A673 (cell line): ENCODE measurements around the gene PRSS22. TPM values are rescaled to one million over a fixed set of nuclear protein-coding genes. Genes with fewer than 3 reads are reported as not detected.

ENCODE experiments used
- BruUV-seq: library from RNA; stranded (reverse); fragments of 400-500 nt; replicated peaks from 2 replicates; lab custom pipeline; 2021; lab: Mats Ljungman, UMichigan
- CTCF ChIA-PET: fragments of 300-600 bp; sonication (Branson Sonifier 250); formaldehyde crosslinking; loops from one replicate; lab custom pipeline; 2022; ENCODE audit warnings: antibody characterized with exemption; lab: Charles Lee
- POLR2A ChIA-PET: fragments of 300-600 bp; sonication (Branson Sonifier 250); formaldehyde crosslinking; loops from one replicate; lab custom pipeline; 2022; ENCODE audit warnings: antibody characterized with exemption; ENCODE audit not compliant: low non-redundant PET; lab: Charles Lee
- DNase-seq: peaks from one replicate; pipeline ENCODE4 v3.0.0-alpha.2; 2015; ENCODE audit warnings: low spot score
- H3K27ac ChIP-seq: fragments of 200-600 bp; sonication (generic); 2 replicates; pipeline ENCODE4 v1.5.1; 2016; ENCODE audit warnings: mixed run types, low read depth, mild to moderate bottlenecking, mixed read lengths, antibody characterized with exemption, low read length; ENCODE audit not compliant: poor library complexity, severe bottlenecking
- H3K27me3 ChIP-seq: fragments of 200-600 bp; sonication (generic); replicated peaks from 2 replicates; pipeline ENCODE4 v1.6.1; 2017; ENCODE audit warnings: mixed run types, low read depth, mild to moderate bottlenecking, mixed read lengths, antibody characterized with exemption, low read length; ENCODE audit not compliant: insufficient read depth, poor library complexity
- H3K36me3 ChIP-seq: fragments of 200-600 bp; sonication (generic); 2 replicates; pipeline ENCODE4 v1.6.1; 2016; ENCODE audit warnings: mixed run types, mild to moderate bottlenecking, mixed read lengths, antibody characterized with exemption, low read length; ENCODE audit not compliant: insufficient read depth, poor library complexity, severe bottlenecking
- H3K4me1 ChIP-seq: fragments of 200-600 bp; sonication (generic); 2 replicates; pipeline ENCODE4 v1.6.1; 2017; ENCODE audit warnings: mixed run types, mild to moderate bottlenecking, mixed read lengths, antibody characterized with exemption, low read length; ENCODE audit not compliant: insufficient read depth, poor library complexity, severe bottlenecking
- H3K4me3 ChIP-seq: fragments of 200-600 bp; sonication (generic); 2 replicates; pipeline ENCODE4 v1.5.1; 2016; ENCODE audit warnings: low read depth, mixed run types, mild to moderate bottlenecking, mixed read lengths, low read length; ENCODE audit not compliant: poor library complexity, severe bottlenecking
- H3K9me3 ChIP-seq: fragments of 200-600 bp; sonication (generic); 2 replicates; pipeline ENCODE4 v1.6.1; 2016; ENCODE audit warnings: mixed run types, low read depth, mild to moderate bottlenecking, mixed read lengths, antibody characterized with exemption, low read length; ENCODE audit not compliant: poor library complexity, severe bottlenecking
- EZH2 ChIP-seq: fragments of 200-600 bp; sonication (generic); IDR thresholded peaks from 2 replicates; pipeline ENCODE4 v1.6.1; 2017; ENCODE audit warnings: borderline replicate concordance, low read depth, mild to moderate bottlenecking, mixed read lengths, antibody characterized with exemption, low read length; ENCODE audit not compliant: poor library complexity, severe bottlenecking
- intact Hi-C: fragments of 100-400 bp; cut with micrococcal nuclease; formaldehyde crosslinking; loops from one replicate; pipeline ENCODE4 v1.10.0; 2022; ENCODE audit not compliant: unreplicated experiment
- total RNA-seq: library from RNA; stranded (reverse); gene quantifications from 2 replicates; pipeline ENCODE4 v1.2.3, GENCODE V29; 2021
- TF ChIP-seq, protein P1 (sequence below): fragments of 300-800, 200-600 bp; sonication (generic); conservative IDR thresholded peaks from 2 replicates; pipeline ENCODE4 v1.5.1; 2017; ENCODE audit warnings: low read depth, mild to moderate bottlenecking, antibody characterized with exemption, low read length, moderate library complexity, mixed read lengths

The PRSS22 gene
- total RNA-seq, 1 experiment from 2014 or later: not detected

GRCh38 chr16:2829501-2830354, 28.2 kb downstream of the PRSS22 start, which contains the start of gene ZG16B:
TSS of gene ZG16B (plus strand) at chr16:2830303. CDS start at chr16:2830442, 139 bp downstream.
- intact Hi-C loops: no loop called here
- Histone ChIP-seq H3K4me3 (no peak within 1 kb of the TSS), H3K36me3 (no peaks in the 10 kb centered on the region), H3K9me3 (no peaks in the 10 kb centered on the region), H3K27me3 (no peaks in the 10 kb centered on the region), H3K27ac (no peak within 1 kb of the TSS), H3K4me1 (no peaks in the 10 kb centered on the region)
- ChIA-PET CTCF (no interaction called here), POLR2A (no interaction called here)
- BruUV-seq: no TSS peak
- TF ChIP-seq EZH2: no peak
- TF ChIP-seq, protein P1, sequence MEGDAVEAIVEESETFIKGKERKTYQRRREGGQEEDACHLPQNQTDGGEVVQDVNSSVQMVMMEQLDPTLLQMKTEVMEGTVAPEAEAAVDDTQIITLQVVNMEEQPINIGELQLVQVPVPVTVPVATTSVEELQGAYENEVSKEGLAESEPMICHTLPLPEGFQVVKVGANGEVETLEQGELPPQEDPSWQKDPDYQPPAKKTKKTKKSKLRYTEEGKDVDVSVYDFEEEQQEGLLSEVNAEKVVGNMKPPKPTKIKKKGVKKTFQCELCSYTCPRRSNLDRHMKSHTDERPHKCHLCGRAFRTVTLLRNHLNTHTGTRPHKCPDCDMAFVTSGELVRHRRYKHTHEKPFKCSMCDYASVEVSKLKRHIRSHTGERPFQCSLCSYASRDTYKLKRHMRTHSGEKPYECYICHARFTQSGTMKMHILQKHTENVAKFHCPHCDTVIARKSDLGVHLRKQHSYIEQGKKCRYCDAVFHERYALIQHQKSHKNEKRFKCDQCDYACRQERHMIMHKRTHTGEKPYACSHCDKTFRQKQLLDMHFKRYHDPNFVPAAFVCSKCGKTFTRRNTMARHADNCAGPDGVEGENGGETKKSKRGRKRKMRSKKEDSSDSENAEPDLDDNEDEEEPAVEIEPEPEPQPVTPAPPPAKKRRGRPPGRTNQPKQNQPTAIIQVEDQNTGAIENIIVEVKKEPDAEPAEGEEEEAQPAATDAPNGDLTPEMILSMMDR: no peak
- DNase-seq: no peak

- ChIA-PET CTCF (no interaction called here), POLR2A (no interaction called here)
- intact Hi-C loops: no loop called here
- H3K27me3 ChIP-seq: no peaks in the 10 kb centered on the region
- no peaks in the 10 kb centered on the region for H3K4me1 ChIP-seq
- no peak overlapping the region for H3K4me3 ChIP-seq
- H3K9me3 ChIP-seq: no peaks in the 10 kb centered on the region
- H3K27ac ChIP-seq: no peak overlapping the region
- TF ChIP-seq EZH2: no peak
- TF ChIP-seq, protein P1: no peak
- no peaks in the 10 kb centered on the region for H3K36me3 ChIP-seq
- DNase-seq: no peak
- BruUV-seq: no TSS peak
Observed at GRCh38 chr16:2828876-2829430, 29.0 kb downstream of the PRSS22 start.

DNA sequence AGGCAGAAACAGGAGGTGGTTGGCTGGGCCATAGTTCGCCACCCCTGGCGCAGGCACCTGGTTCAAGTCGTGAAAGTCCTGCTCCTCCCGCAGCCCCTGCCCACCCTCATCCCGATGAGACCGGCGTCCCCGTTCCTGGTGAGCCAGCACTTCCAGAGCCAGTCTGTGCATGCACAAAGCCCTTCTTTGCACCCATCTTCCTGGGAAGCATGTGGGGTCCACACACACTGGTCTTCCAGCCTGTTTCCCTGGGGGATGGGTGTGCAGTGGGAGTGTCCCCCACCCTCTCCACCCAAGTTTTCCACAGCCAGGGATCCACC, 29.5 kb downstream of the PRSS22 start:
- Histone ChIP-seq H3K9me3 (no peaks in the 10 kb centered on the region), H3K27ac (no peak overlapping the region), H3K36me3 (no peaks in the 10 kb centered on the region), H3K4me1 (no peaks in the 10 kb centered on the region), H3K27me3 (no peaks in the 10 kb centered on the region), H3K4me3 (no peak overlapping the region)
- no peak for DNase-seq
- ChIA-PET CTCF (no interaction called here), POLR2A (no interaction called here)
- intact Hi-C loops: no loop called here
- BruUV-seq: no TSS peak
- TF ChIP-seq, protein P1: no peak
- no peak for TF ChIP-seq EZH2
